OCI-LY1 (cell line): ENCODE measurements around the gene DNAAF9.

Experiments
- H2AFZ ChIP-seq: fragments of 200-600 bp; sonication (generic), shearing (Covaris generic); 2 replicates; pipeline ENCODE4 v1.6.0; 2014; ENCODE audit warnings: antibody characterized with exemption, mild to moderate bottlenecking, low read length
- H3F3A ChIP-seq: fragments of 200-600 bp; sonication (generic), shearing (Covaris generic); 2 replicates; pipeline ENCODE4 v1.6.0; 2014; ENCODE audit warnings: mild to moderate bottlenecking, antibody characterized with exemption, low read length, moderate library complexity; ENCODE audit not compliant: insufficient read depth
- H3K27ac ChIP-seq: fragments of 200-600 bp; sonication (generic); 2 replicates; pipeline ENCODE4 v1.5.1; 2014; ENCODE audit warnings: low read length, mixed run types, mild to moderate bottlenecking, low read depth; ENCODE audit not compliant: poor library complexity, severe bottlenecking
- H3K27me3 ChIP-seq: fragments of 200-600 bp; sonication (generic); 2 replicates; pipeline ENCODE4 v1.6.0; 2014; ENCODE audit warnings: antibody characterized with exemption, mild to moderate bottlenecking, low read length, moderate library complexity; ENCODE audit not compliant: insufficient read depth
- H3K36me3 ChIP-seq: fragments of 200-600 bp; sonication (generic); 2 replicates; pipeline ENCODE4 v1.6.1; 2014; ENCODE audit warnings: mild to moderate bottlenecking, antibody characterized with exemption, low read length, moderate library complexity, mixed read lengths; ENCODE audit not compliant: insufficient read depth
- H3K4me1 ChIP-seq: fragments of 200-600 bp; sonication (generic); 2 replicates; pipeline ENCODE4 v1.5.1; 2014; ENCODE audit warnings: mild to moderate bottlenecking, low read length, moderate library complexity; ENCODE audit not compliant: insufficient read depth, severe bottlenecking
- H3K4me2 ChIP-seq: fragments of 200-600 bp; sonication (generic), shearing (Covaris generic); 2 replicates; pipeline ENCODE4 v1.6.1; 2014; ENCODE audit warnings: low read length
- H3K4me3 ChIP-seq: fragments of 200-600 bp; sonication (generic); 2 replicates; pipeline ENCODE4 v1.5.1; 2014; ENCODE audit warnings: low read length, low read depth, mild to moderate bottlenecking, mixed read lengths; ENCODE audit not compliant: poor library complexity, severe bottlenecking
- H3K79me2 ChIP-seq: fragments of 200-600 bp; shearing (Covaris generic); 2 replicates; pipeline ENCODE4 v1.6.1; 2016; ENCODE audit warnings: mixed run types, low read length, mixed read lengths; ENCODE audit not compliant: insufficient read depth
- H3K9ac ChIP-seq: fragments of 200-600 bp; sonication (generic), shearing (Covaris generic); 2 replicates; pipeline ENCODE4 v1.6.1; 2014; ENCODE audit warnings: mild to moderate bottlenecking, low read length, mixed read lengths
- H3K9me2 ChIP-seq: fragments of 200-600 bp; sonication (generic), shearing (Covaris generic); 2 replicates; pipeline ENCODE4 v1.6.1; 2014; ENCODE audit warnings: low read depth, mild to moderate bottlenecking, low read length, mixed read lengths
- H3K9me3 ChIP-seq: fragments of 200-600 bp; shearing (Covaris generic); 2 replicates; pipeline ENCODE4 v1.6.1; 2014; ENCODE audit warnings: low read length, mixed read lengths
- H4K20me1 ChIP-seq: fragments of 200-600 bp; sonication (generic), shearing (Covaris generic); 2 replicates; pipeline ENCODE4 v1.6.0; 2016; ENCODE audit warnings: mild to moderate bottlenecking, low read length; ENCODE audit not compliant: insufficient read depth
- EZH2 ChIP-seq: fragments of 200-600 bp; sonication (generic), shearing (Covaris generic); IDR thresholded peaks from 2 replicates; pipeline ENCODE4 v1.8.0; 2017; ENCODE audit warnings: borderline replicate concordance, mixed run types, mild to moderate bottlenecking, antibody characterized with exemption, low read length, moderate library complexity, mixed read lengths
- TF ChIP-seq, protein P1 (sequence below): fragments of 200-600 bp; sonication (generic), shearing (Covaris generic); IDR thresholded peaks from 2 replicates; pipeline ENCODE4 v1.5.1; 2017; ENCODE audit warnings: mild to moderate bottlenecking, antibody characterized with exemption, low read length, moderate library complexity, mixed read lengths

Gene DNAAF9

DNA sequence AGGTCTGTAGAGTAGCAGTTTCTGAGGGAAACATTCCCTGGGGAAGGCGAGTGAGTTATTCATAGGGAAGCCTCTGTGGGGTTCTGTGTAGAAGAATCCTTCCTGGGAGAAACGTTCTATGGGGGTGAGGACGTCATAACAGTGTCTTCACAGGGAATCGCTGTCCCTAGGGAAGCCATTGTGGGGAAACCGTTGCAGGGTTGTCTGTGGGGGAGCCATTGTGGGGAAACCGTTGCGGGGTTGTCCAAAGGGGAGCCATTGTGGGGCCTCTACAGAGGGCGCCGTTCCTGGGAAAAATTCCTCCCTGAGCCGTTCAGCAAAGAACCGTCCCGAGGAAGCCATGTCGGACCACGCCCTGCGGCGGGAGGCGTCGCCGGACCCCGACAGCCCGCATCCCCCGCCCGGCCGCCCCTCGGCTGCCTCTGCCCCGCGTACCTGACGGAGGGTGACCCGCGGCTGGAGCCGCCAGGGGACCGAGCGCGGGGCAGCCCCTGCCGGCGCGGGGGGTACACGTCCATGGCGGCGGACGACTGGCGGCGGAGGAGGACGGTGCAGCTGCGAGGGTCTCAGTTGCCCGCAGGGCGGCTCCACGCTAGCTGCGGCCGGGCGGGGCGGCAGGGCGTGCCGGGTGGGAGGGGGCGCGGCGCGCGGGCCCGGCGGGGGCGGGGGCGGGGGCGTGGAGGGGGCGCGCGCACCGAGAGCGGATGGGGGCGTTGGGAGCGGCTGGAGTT, at the start of gene DNAAF9:
Gene DNAAF9, minus strand, starts transcription at position 630 of the 731 bp plus-strand sequence. Its CDS starts 112 bp downstream, at position 518.
- peaks cover 7% of the 10 kb centered on the region for H3K4me1 ChIP-seq
- H3K9me2 ChIP-seq: no peaks in the 10 kb centered on the region
- H3K36me3 ChIP-seq: no peaks in the 10 kb centered on the region
- H4K20me1 ChIP-seq: no peaks in the 10 kb centered on the region
- H3K27ac ChIP-seq: no peak within 1 kb of the TSS
- H3K4me3 ChIP-seq: peak within 1 kb of the TSS; percentile 64
- no peaks in the 10 kb centered on the region for H3K79me2 ChIP-seq
- TF ChIP-seq, protein P1, sequence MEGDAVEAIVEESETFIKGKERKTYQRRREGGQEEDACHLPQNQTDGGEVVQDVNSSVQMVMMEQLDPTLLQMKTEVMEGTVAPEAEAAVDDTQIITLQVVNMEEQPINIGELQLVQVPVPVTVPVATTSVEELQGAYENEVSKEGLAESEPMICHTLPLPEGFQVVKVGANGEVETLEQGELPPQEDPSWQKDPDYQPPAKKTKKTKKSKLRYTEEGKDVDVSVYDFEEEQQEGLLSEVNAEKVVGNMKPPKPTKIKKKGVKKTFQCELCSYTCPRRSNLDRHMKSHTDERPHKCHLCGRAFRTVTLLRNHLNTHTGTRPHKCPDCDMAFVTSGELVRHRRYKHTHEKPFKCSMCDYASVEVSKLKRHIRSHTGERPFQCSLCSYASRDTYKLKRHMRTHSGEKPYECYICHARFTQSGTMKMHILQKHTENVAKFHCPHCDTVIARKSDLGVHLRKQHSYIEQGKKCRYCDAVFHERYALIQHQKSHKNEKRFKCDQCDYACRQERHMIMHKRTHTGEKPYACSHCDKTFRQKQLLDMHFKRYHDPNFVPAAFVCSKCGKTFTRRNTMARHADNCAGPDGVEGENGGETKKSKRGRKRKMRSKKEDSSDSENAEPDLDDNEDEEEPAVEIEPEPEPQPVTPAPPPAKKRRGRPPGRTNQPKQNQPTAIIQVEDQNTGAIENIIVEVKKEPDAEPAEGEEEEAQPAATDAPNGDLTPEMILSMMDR: no peak
- no peak for TF ChIP-seq EZH2
- H3K9me3 ChIP-seq: no peaks in the 10 kb centered on the region
- 0 out of 2 replicates have a peak within 1 kb of the TSS, but pooled peaks have one; percentile 81 for H2AFZ ChIP-seq
- H3K9ac ChIP-seq: peak within 1 kb of the TSS; percentile 48; the same call in 1 of the 2 replicates
- peaks cover 6% of the 10 kb centered on the region; the same call in 1 of the 2 replicates for H3K27me3 ChIP-seq
- peak within 1 kb of the TSS; percentile 83 for H3K4me2 ChIP-seq
- H3F3A ChIP-seq: no peaks in the 10 kb centered on the region

DNA sequence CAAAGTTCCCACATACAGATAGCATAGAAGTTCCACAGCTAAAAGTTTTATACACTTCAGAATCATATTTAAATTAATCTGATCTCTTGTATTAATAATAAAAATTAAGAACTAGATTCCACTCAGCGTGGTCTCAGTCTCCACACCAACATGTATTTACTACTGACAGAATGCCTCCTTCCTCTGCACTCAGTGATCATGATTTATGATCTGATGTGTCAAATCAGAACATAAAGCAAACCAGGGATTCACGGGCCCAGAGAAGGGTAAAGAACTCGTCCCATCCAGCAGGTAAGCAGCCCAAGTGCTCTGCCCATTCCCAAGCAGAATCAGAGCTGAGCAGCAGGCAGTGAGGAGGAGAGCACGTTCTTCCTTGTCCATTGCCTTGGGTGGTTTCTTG, 49.2 kb upstream of the DNAAF9 start:
- Histone ChIP-seq H3K9me3 (no peaks in the 10 kb centered on the region), H3F3A (no peaks in the 10 kb centered on the region), H4K20me1 (no peaks in the 10 kb centered on the region), H2AFZ (no peak overlapping the region), H3K36me3 (no peaks in the 10 kb centered on the region), H3K4me2 (no peak overlapping the region), H3K4me3 (no peak overlapping the region), H3K9me2 (no peaks in the 10 kb centered on the region), H3K79me2 (no peaks in the 10 kb centered on the region), H3K9ac (no peak overlapping the region), H3K27ac (no peak overlapping the region), H3K4me1 (no peaks in the 10 kb centered on the region), H3K27me3 (0 out of 2 replicates have a peak, but pooled peaks cover 3% of the 10 kb centered on the region)
- no peak for TF ChIP-seq EZH2
- TF ChIP-seq, protein P1: no peak

DNA sequence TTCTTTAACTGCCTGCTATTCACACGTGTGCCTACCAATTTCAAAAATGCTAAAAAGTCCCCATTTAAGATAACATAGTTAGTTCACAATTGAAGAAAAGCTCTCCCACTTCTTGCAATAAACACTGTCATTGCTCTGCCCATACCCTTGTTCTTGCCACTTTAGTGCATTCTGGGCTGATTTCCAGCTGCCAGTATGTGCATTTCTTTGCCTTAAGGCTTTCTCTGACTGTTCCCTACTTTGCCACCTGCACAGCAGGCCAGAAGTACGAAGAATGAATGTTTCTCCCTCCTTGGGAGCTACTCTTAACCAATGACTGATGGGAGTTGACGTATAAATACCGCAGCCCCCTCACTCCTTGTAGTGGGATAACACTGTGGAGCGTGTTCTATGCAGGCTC, 47.4 kb upstream of the DNAAF9 start:
- TF ChIP-seq, protein P1: no peak
- TF ChIP-seq EZH2: no peak
- Histone ChIP-seq H3K4me1 (no peaks in the 10 kb centered on the region), H3K4me3 (no peak overlapping the region), H3K27ac (no peak overlapping the region), H3K79me2 (no peaks in the 10 kb centered on the region), H3K4me2 (no peak overlapping the region), H4K20me1 (no peaks in the 10 kb centered on the region), H3K9me2 (no peaks in the 10 kb centered on the region), H3K36me3 (no peaks in the 10 kb centered on the region), H3K9ac (no peak overlapping the region), H2AFZ (no peak overlapping the region), H3K27me3 (no peaks in the 10 kb centered on the region), H3F3A (no peaks in the 10 kb centered on the region), H3K9me3 (no peaks in the 10 kb centered on the region)
